HG03558 (cell line): ENCODE data around the gene WDR5B.
"Not testable (repeated sequence)": the region's sequence is repeated elsewhere in the genome, so short reads cannot be mapped to it uniquely, and the experiment has no call there.

ENCODE experiments used
- ATAC-seq: cut with Tn5 transposase; IDR thresholded peaks from one replicate; pipeline ENCODE4 v1.9.1; 2021; ENCODE audit warnings: moderate number of reproducible peaks; ENCODE audit not compliant: unreplicated experiment; ENCODE audit errors: extremely low read depth

Gene WDR5B

DNA sequence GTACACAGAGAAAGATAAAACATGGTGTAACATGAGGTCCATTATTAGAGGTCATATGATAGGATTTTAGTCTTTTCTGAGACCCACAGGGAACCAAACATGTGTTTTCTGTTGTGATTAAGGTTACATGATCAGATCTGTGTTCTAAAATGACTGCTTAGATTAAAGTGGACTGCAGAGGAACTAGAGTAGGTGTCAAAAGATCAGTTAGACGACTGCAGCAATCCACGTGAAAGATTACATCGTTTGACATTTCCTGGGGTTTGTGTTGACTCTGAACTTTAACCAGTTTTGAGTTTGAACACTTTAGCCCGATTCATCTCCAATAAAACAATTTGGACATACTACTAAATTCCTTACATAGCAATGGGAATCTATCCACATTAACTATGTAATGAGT lies 37.9 kb downstream of the WDR5B start:
- ATAC-seq, result no peak

DNA sequence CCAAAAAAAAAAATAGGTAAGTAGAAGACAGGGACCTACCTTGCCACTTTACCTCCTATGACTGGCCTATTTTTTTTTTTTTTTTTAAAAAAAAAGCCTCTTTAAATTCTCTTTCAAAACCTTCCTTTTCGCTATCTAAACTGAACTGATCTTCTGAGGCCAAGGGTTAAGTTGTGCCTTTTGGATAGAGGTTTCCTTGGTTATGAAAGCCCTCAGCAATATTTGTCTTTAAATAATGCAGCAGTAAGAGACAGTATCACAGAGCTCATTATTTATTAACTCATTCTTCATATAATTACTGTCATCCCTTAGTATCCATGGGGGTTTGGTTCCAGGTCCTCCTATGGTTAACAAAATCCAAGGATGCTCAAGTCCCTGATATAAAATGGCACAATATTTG lies 41.8 kb downstream of the WDR5B start:
- ATAC-seq, result no peak

DNA sequence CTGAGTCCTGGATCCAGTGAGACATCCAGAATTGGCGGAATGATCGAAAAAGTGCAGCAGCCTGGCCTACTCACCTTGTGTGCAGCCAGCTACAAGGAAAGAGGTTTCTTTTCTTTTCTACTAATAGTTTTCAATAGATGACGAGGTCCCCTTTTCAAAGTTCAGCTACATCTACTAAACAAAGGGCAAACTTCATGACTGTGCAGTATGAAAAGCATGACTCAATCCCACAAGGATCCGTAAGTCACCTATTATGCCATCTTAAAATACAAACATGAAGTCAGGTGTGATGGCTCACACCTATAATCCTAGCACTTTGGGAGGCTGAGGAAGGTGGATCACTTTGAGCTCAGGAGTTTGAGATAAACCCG lies 49.5 kb downstream of the WDR5B start:
- no peak for ATAC-seq

DNA sequence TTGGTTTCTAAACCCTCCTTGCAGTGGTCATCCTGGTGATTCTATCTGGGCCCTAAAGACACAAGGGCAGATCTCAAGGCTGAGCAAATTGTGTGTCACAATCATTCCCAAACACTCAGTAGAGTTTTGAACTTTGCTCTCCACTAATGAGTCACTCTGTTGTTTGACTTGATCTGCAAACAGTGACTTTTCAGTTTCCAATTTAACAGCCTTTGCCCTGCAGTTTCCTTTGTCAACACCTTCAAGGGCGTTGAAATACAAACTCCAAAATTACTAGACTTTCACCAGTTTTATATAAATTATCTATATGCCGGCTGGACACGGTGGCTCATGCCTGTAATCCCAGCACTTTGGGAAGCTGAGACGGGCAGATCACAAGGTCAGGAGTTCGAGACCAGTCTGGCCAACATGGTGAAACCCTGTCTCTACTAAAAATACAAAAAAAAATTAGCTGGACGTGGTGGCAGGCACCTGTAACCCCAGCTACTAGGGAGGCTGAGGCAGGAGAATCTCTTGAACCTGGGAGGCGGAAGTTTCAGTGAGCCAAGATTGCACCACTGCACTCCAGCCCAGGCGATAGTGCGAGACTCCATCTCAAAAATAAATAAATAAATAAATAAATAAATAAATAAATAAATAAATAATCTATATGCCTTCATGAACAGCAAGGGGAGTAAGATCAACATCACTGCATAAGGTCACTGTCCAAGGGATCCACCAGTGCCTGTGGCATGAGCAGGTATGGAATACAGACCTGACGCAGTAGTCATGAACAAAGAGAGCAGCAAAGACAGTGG lies 50.1 kb downstream of the WDR5B start:
- not testable (repeated sequence) for ATAC-seq

DNA sequence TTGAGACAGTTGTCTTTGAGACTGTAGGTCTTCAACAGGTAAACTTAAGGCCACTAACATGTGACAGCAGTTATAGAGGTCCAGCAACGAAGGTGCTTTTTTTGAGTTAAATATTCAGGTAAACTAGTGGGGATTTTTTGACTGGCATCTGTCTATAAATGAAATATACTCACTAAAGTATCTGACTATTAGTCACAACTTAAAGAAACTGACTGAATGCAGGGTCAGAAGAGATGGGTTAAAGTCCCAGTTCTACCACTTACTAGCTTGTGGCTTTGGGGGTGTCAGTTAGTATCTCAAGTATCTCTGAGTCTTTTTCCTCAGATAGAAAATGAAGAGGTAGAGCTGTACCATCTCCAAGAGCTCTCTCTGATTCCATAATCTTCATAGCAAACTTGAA lies 50.8 kb downstream of the WDR5B start:
- no peak for ATAC-seq

DNA sequence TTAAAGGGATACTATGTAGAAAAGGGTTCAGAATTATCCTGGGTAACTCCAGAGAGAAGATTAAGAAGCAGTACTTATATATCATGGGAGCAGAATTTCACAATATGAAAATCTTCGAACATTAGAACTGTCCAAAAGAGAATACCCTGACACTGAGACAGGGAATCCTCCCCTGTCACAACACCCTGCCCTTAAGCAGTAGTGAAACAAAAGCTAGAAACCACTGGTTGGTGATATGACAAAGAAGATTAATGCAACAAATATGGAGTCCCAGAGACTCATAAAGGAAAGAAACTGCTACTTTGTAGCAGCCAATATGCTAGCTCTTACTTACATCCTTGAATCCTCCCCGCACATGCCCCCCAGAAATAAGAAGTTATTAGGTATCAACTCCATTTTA lies 51.4 kb downstream of the WDR5B start:
- ATAC-seq, result no peak
